HG03342 (cell line): ENCODE results near the gene ART5.
"Not testable (repeated sequence)": the region's sequence is repeated elsewhere in the genome, so short reads cannot be mapped to it uniquely, and the experiment has no call there.

Experiments used
- ATAC-seq: cut with Tn5 transposase; IDR thresholded peaks from one replicate; pipeline ENCODE4 v1.9.1; 2021; ENCODE audit warnings: mild to moderate bottlenecking, moderate library complexity; ENCODE audit not compliant: unreplicated experiment

The ART5 gene

DNA sequence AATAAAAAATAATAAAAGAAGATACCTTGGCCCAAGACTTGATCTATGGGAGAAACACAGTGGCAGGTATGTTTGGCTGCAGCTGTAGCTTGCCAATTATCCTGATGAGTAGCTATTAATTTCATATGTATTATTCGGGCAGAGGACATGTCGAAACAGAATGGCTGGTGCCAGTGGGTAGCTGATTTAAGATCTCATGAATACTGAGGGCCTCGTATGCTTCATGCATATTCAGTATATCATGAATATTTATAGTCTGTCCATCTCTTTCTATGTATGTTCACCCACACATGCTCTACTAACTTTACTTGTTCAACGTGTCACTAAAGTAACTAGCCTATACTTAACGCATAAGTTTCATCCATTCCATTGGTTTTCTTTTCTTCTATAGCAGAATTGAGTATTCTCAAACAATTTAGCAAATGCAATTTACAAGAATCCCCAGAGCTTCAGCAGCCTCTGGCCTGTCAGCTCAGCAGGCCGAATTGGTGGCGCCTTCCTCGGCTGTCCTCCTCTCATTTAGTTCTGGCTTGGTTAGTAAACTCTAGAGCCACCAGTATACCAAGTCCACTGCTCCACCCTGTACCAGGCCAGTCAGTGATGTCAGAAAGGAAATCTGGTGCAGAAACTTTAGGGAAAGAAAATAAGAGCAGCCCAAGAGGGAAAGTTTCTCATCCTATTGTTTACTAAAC, 17.9 kb downstream of the ART5 start:
- ATAC-seq, result no peak

- no peak for ATAC-seq
These were observed 18.7 kb downstream of the ART5 start for GRCh38 chr11:3623121-3623520.

DNA sequence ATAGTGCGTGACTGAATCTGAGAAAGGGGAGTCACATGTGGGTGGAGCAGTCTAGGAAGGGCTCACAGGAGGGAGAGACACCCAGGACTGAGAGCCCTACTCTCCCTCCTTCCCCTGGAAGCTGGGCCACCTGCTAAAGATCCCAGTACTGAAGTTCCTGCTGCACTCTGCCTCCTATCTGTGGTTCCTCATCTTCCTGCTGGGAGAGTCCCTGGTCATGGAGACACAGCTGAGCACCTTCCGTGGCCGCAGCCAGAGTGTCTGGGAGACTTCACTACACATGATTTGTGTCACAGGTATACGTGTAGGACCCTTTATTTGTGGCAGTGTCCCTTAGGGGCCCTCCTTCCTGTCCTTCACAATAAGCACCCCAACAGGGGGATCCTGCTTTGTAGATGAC, 19.3 kb downstream of the ART5 start:
- ATAC-seq, result no peak

DNA sequence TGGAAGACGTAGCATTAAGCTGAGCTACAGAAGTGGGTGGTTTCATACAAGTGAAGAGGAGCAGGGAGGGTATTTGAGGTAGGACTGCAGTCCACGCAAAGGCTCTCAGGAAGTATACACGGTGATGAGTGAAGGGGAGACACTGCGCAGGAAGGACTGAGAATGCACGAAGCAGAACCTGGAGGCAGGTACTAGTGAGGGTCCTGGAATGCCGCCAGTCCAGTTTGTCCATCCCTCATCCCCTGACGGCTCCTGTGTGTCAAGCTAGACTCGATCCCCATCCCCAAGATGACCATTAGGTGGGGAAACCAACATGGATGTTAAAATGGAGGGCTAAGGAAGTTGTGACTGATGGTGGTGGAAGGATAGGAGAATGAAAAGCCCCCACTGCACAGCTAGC, 23.8 kb downstream of the ART5 start:
- ATAC-seq, result no peak

DNA sequence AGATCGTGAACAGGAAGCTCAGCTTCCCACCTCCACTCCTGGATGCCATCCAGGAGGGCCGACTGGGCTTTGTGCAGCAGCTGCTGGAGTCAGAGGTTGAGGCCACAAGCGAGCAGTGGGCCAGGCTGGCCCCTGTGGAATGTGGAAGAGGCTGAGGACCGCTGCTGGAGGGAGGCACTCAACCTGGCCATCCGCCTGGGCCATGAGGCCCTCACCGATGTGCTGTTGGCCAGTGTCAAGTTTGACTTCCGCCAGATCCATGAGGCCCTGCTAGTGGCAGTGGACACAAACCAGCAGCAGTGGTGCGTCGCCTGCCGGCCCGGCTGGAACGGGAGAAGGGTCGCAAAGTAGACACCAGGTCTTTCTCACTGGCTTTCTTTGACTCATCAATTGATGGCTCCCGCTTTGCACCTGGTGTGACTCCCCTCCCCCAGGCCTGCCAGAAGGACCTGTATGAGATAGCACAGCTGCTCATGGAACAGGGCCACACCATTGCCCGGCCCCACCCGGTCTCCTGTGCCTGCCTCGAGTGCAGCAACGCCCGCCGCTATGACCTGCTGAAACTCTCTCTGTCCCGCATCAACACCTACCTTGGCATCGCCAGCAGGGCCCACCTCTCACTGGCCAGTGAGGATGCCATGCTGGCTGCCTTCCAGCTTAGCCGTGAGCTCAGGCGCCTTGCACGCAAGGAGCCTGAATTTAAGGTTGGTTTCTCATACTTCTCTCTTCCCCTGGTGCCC, 24.9 kb downstream of the ART5 start:
- no peak for ATAC-seq

DNA sequence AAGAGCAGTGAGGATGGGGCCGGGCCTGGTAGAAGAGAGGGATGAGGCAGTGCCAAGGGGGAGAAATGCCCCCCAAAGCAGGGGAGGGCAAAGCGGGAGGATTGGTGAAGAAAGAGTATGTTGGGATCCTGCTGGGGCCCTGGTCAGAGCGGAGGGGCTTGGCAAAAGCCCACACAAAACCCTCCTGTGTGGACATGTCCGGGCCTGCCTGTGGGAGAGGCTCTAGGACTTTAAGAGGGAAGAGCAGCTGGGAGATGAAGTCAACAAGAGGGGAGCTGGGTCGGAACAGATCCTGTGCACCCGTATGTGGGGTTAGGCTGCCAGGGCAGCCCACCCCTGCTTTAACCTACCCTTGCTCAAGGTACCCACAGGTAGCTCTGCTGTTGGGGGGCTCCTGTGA, 25.8 kb downstream of the ART5 start:
- ATAC-seq, result no peak

DNA sequence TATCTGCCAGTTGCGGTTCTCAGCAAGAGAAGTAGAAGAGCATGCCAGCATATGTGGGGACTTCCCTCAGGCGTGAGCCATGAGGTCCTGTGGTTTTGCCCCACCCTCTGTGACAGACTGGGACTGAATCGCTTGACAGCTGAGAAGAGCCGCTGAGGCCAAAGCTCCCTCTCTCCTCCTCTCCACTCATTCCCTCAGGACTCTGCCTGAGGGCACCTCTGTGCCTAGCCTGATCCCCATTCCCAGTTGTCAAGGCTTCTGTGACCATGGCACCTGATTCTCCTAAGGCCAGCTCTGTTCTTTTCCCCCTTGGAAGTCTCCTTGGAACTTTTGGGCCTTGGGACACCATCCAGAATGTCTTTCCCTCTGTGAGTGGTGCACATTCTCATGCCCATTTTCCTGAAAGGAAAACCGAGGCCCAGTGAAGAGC, 27.0 kb downstream of the ART5 start:
- peak; percentile 66 for ATAC-seq

GRCh38 chr11:3613998-3614741, 27.6 kb downstream of the ART5 start:
- no peak for ATAC-seq

- no peak for ATAC-seq
These were observed 29.7 kb downstream of the ART5 start for GRCh38 chr11:3611976-3612678.

GRCh38 chr11:3610846-3611245, 30.9 kb downstream of the ART5 start:
- ATAC-seq, result no peak

DNA sequence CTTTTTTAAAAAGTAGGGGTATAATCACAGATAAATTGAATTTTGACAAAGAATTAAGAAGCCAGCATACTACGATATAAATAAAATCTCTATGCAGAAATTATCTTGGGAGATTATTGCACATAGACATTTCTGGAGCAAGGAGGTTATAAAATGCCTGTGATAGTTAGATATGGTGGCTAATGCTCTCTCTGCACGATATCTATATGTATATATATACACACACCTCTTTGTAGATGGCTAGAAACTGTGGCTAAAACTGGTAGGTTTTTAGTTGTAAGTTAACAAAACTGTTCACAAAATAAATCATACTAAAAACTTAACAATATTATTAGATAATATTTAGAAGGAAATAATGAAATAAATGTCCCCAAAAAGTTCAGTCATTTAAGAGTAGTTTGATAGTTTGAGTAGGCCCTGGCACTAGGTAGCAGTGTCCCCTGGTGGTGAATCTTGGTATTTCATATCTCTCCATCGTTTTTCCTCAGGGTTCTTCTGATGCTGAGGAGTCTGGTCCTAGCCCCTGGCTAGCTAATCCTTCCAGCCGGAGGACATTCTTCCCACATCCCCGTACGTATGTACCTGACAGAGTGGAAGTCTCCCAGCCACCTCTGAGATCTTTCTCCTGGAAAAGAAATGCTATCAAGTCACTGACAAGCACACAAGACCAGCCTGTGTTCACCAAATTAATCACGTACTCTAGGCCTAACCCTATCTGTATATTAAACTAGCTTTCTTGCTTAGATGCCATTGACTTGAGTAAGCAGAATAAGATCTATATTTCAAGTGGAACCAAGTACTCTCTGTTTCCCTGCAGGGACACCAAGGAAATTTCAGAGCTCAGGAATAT, 32.2 kb downstream of the ART5 start:
- no peak for ATAC-seq

- no peak for ATAC-seq
These were observed 36.0 kb downstream of the ART5 start for GRCh38 chr11:3605771-3606203.

GRCh38 chr11:3605283-3605662, 36.5 kb downstream of the ART5 start:
- ATAC-seq, result no peak

DNA sequence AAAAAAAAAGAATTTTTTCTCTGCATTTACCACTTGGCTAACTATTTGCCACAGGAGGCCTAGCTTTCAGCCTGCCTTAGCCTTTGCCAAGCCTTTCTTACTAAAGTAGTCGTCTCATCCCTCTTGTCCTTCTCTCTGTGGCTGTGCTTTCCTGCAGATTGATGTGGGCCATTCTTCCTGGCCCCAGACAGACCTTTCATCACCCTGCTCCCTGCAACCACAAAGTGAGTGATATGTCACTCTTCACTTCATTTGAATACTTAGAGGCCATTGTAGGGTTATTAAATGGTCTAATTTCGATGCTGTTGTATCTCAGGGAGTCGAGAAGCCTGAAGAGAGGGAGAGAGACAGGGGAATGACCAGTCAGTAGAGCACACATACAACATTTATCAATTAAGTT, 37.6 kb downstream of the ART5 start:
- ATAC-seq, result no peak

DNA sequence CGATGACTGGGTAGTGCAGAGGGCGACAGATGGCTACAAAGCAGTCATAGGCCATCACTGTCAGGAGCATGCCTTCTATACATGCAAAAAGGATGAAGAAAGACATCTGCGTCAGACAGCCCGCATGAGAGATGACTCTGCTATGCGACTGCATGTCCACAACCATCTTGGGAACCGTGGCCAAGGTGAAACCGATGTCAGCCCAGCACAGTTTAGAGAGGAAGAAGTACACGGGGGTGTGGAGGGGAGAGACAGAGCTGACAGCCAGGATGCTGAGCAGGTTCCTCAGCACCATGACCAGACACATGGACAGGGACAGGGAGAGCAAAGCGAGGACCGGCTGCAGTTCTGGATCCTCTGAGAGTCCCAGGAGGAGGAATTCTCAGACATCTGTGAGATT, 41.6 kb downstream of the ART5 start:
- not testable (repeated sequence) for ATAC-seq

GRCh38 chr11:3597743-3598142, 44.0 kb downstream of the ART5 start:
- ATAC-seq, result not testable (repeated sequence)

DNA sequence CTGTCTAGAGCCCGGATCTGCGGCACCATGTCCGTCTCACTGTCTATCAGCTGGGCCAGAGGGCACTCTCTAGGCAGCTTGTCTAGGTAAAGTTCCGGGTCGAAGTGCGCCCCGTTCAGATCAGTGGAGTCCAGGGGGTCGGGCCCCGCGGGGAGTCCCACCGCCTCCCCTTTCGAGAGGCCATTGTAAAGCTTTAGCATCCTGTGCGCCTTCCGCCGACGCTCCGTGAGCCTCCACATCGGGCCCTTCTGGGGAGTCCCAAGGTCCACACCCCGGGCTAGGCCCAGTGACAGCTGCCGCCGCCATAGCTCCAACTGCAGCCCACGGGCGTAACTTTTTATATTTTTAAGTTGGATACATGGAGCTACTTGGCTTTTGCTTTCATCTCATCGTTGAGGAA, 50.5 kb downstream of the ART5 start:
- ATAC-seq, result not testable (repeated sequence)

- ATAC-seq, result not testable (repeated sequence)
These were observed 51.6 kb downstream of the ART5 start for GRCh38 chr11:3590193-3590592.

- ATAC-seq, result not testable (repeated sequence)
These were observed 53.0 kb downstream of the ART5 start for GRCh38 chr11:3588776-3589175.
